ENCODE measurements around the gene ATG5.
"Not testable (repeated sequence)": the region's sequence is repeated elsewhere in the genome, so short reads cannot be mapped to it uniquely, and the experiment has no call there.

Gene ATG5

DNA sequence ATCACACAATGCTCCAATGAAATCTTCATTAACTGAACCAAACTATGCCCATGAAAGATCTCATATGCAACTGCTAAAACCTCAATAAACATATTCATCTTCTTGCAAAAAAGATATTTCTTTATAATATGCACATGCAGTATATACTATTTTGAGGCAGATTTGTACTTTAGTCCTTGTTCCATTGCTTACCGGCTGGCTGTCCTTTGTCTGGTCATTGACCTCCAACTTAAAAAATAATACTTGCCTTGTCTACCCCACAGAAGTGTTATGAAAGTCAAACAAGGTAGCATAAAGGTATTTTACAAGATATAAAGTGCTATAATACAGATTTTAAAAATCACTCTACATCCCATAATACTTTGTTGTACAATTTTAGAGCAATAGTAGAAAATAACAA lies 88.3 kb downstream of the ATG5 start:
- H3K4me2 ChIP-seq (ENCODE audit: low read length), result no peak overlapping the region
- no peaks in the 10 kb centered on the region for H3K9me2 ChIP-seq (replicated peaks; ENCODE audit: control insufficient read depth, low read length)
- H3K4me3 ChIP-seq (ENCODE audit: low read length), result no peak overlapping the region
- no peaks in the 10 kb centered on the region for H4K20me1 ChIP-seq (ENCODE audit: control insufficient read depth, insufficient read depth, low read depth, low read length)
- H3K9me3 ChIP-seq (ENCODE audit: control insufficient read depth, insufficient read depth, low read length), result no peaks in the 10 kb centered on the region
- H3K27ac ChIP-seq (ENCODE audit: low read depth, low read length), result no peak overlapping the region
- no peaks in the 10 kb centered on the region for H3K4me1 ChIP-seq (ENCODE audit: control insufficient read depth, low read length)
- peaks cover 3% of the 10 kb centered on the region; the same call in 1 of the 2 replicates for H3K36me3 ChIP-seq (ENCODE audit: control insufficient read depth, low read length)
- no peaks in the 10 kb centered on the region for H3K79me2 ChIP-seq (ENCODE audit: control insufficient read depth, low read length)
- H3F3A ChIP-seq (ENCODE audit: control insufficient read depth, insufficient read depth), result no peaks in the 10 kb centered on the region
- no peaks in the 10 kb centered on the region for H3K27me3 ChIP-seq (ENCODE audit: control insufficient read depth, low read length)
- TF ChIP-seq EZH2phosphoT487 (IDR thresholded peaks at IDR 0.05; ENCODE audit: borderline replicate concordance, low read length), result no peak
- TF ChIP-seq, protein P1, sequence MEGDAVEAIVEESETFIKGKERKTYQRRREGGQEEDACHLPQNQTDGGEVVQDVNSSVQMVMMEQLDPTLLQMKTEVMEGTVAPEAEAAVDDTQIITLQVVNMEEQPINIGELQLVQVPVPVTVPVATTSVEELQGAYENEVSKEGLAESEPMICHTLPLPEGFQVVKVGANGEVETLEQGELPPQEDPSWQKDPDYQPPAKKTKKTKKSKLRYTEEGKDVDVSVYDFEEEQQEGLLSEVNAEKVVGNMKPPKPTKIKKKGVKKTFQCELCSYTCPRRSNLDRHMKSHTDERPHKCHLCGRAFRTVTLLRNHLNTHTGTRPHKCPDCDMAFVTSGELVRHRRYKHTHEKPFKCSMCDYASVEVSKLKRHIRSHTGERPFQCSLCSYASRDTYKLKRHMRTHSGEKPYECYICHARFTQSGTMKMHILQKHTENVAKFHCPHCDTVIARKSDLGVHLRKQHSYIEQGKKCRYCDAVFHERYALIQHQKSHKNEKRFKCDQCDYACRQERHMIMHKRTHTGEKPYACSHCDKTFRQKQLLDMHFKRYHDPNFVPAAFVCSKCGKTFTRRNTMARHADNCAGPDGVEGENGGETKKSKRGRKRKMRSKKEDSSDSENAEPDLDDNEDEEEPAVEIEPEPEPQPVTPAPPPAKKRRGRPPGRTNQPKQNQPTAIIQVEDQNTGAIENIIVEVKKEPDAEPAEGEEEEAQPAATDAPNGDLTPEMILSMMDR (IDR thresholded peaks at IDR 0.05; ENCODE audit: low read depth, low read length, poor library complexity, severe bottlenecking), result no peak

DNA sequence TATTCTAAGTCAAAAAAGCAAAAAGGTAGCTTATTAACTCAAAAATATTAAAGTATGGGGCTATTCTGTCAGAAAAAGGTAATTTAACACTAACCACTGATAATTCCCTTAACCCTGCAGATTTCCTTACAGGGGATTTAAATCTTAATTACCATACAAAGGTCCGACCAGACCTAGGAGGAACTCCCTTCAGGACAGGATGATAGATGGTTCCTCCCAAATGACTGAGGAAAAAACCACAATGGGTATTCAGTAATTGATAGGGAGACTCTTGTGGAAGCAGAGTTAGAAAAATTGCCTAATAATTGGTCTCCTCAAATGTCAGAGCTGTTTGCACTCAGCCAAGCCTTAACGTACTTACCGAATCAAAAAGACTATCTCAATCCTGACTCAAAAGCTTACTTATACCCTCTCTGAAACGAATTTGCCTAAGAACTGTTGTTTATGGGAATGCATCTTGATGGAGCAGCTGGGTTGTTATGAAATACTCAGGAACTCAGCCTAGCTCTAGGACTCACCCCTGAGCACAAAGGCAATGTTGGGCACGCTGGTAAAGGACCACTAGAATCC lies 95.6 kb downstream of the ATG5 start:
- H3K9me3 ChIP-seq (ENCODE audit: control insufficient read depth, insufficient read depth, low read length); H3F3A ChIP-seq (ENCODE audit: control insufficient read depth, insufficient read depth); H3K79me2 ChIP-seq (ENCODE audit: control insufficient read depth, low read length); H3K4me2 ChIP-seq (ENCODE audit: low read length); H3K36me3 ChIP-seq (ENCODE audit: control insufficient read depth, low read length); H3K27ac ChIP-seq (ENCODE audit: low read depth, low read length); H3K4me3 ChIP-seq (ENCODE audit: low read length); H3K9me2 ChIP-seq (replicated peaks; ENCODE audit: control insufficient read depth, low read length); H3K27me3 ChIP-seq (ENCODE audit: control insufficient read depth, low read length); H3K4me1 ChIP-seq (ENCODE audit: control insufficient read depth, low read length); H4K20me1 ChIP-seq (ENCODE audit: control insufficient read depth, insufficient read depth, low read depth, low read length): not testable (repeated sequence)

DNA sequence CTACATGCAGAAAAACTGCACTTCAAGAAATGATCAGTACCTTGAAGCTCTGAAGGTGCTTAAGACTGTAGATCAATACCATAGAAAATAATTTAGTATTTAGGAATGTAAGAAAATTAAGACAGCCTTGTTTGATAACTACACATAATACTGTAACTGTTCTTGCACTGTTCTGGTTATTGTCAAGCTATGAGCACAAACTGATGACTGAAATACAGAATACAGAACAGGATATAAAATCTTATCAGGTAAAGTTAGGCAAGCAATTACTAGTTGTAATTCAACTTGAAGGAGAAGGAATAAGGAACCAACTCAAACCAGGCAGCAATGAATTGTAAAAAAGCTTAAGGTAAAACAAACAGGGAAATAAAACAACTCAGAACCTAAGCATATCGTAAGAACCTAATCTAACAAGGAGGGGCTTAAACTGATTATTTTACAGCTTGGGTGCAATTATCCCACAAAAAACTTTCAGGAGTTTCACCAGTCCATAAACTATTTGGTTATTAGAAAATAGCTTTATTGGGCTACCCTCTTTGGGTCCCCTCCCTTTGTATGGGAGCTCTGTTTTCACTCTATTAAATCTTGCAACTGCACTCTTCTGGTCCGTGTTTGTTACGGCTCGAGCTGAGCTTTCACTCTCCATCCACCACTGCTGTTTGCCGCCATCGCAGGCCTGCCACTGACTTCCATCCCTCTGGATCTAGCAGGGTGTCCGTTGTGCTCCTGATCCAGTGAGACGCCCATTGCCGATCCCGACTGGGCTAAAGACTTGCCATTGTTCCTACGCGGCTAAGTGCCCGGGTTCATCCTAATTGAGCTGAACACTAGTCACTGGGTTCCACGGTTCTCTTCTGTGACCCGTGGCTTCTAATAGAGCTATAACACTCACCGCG lies 97.7 kb downstream of the ATG5 start:
- Histone ChIP-seq H3K4me3 (ENCODE audit: low read length) (no peak overlapping the region), H3K4me2 (ENCODE audit: low read length) (no peak overlapping the region), H3K9me2 (replicated peaks; ENCODE audit: control insufficient read depth, low read length) (no peaks in the 10 kb centered on the region), H3K9me3 (ENCODE audit: control insufficient read depth, insufficient read depth, low read length) (no peaks in the 10 kb centered on the region), H3K36me3 (ENCODE audit: control insufficient read depth, low read length) (no peaks in the 10 kb centered on the region), H3F3A (ENCODE audit: control insufficient read depth, insufficient read depth) (no peaks in the 10 kb centered on the region), H3K27me3 (ENCODE audit: control insufficient read depth, low read length) (no peaks in the 10 kb centered on the region), H3K27ac (ENCODE audit: low read depth, low read length) (no peak overlapping the region), H3K79me2 (ENCODE audit: control insufficient read depth, low read length) (no peaks in the 10 kb centered on the region), H3K4me1 (ENCODE audit: control insufficient read depth, low read length) (no peaks in the 10 kb centered on the region), H4K20me1 (ENCODE audit: control insufficient read depth, insufficient read depth, low read depth, low read length) (peaks cover 6% of the 10 kb centered on the region; the same call in 1 of the 2 replicates)
- TF ChIP-seq EZH2phosphoT487 (IDR thresholded peaks at IDR 0.05; ENCODE audit: borderline replicate concordance, low read length), result no peak
- TF ChIP-seq, protein P1 (IDR thresholded peaks at IDR 0.05; ENCODE audit: low read depth, low read length, poor library complexity, severe bottlenecking), result no peak

DNA sequence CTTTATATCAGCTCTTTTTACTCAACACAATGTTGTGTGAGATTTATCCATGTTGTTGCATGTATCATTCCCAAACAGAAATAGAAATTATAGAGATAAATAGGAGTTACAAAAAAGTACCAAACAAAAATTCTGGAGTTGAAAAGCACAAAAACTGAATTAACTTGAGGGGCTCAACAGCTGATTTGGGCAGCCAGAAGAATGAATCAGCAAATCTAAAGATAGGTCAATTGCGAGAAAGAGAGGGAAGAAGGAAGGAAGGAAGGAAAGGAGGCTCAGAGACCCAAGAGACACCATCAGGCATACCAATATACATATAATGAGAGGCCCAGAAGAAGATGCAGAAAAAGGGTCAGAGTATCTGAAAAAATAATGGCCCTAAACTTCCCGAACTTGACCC lies 98.9 kb downstream of the ATG5 start:
- H3K9me3 ChIP-seq (ENCODE audit: control insufficient read depth, insufficient read depth, low read length), result no peaks in the 10 kb centered on the region
- H3K9me2 ChIP-seq (replicated peaks; ENCODE audit: control insufficient read depth, low read length), result no peaks in the 10 kb centered on the region
- H3K4me1 ChIP-seq (ENCODE audit: control insufficient read depth, low read length), result no peaks in the 10 kb centered on the region
- H3K4me2 ChIP-seq (ENCODE audit: low read length), result no peak overlapping the region
- H3K27ac ChIP-seq (ENCODE audit: low read depth, low read length), result no peak overlapping the region
- no peaks in the 10 kb centered on the region for H3F3A ChIP-seq (ENCODE audit: control insufficient read depth, insufficient read depth)
- H3K36me3 ChIP-seq (ENCODE audit: control insufficient read depth, low read length), result no peaks in the 10 kb centered on the region
- no peaks in the 10 kb centered on the region for H3K79me2 ChIP-seq (ENCODE audit: control insufficient read depth, low read length)
- H3K4me3 ChIP-seq (ENCODE audit: low read length), result no peak overlapping the region
- H4K20me1 ChIP-seq (ENCODE audit: control insufficient read depth, insufficient read depth, low read depth, low read length), result peaks cover 6% of the 10 kb centered on the region; the same call in 1 of the 2 replicates
- H3K27me3 ChIP-seq (ENCODE audit: control insufficient read depth, low read length), result no peaks in the 10 kb centered on the region
- no peak for TF ChIP-seq EZH2phosphoT487 (IDR thresholded peaks at IDR 0.05; ENCODE audit: borderline replicate concordance, low read length)
- TF ChIP-seq, protein P1 (IDR thresholded peaks at IDR 0.05; ENCODE audit: low read depth, low read length, poor library complexity, severe bottlenecking), result no peak

Measured in DOHH2 (cell line).